ENCODE data around the gene ELFN1.

Gene ELFN1

GRCh38 chr7:1694611-1695511, 24.8 kb downstream of the ELFN1 start:
- no peak for DNase-seq (ENCODE audit: low spot score)

- DNase-seq (ENCODE audit: low spot score), result no peak
Observed at GRCh38 chr7:1695800-1696454, 25.9 kb downstream of the ELFN1 start.

- no peak for DNase-seq (ENCODE audit: low spot score)
Observed at GRCh38 chr7:1696671-1697498, 26.8 kb downstream of the ELFN1 start.

- DNase-seq (ENCODE audit: low spot score), result no peak
Observed at GRCh38 chr7:1697499-1698125, 27.5 kb downstream of the ELFN1 start.

- DNase-seq (ENCODE audit: low spot score), result no peak
Observed at GRCh38 chr7:1698201-1698600, 28.1 kb downstream of the ELFN1 start.

- DNase-seq (ENCODE audit: low spot score), result no peak
Observed at GRCh38 chr7:1698951-1699350, 28.9 kb downstream of the ELFN1 start.

GRCh38 chr7:1700086-1700485, 30.0 kb downstream of the ELFN1 start:
- no peak for DNase-seq (ENCODE audit: low spot score)

GRCh38 chr7:1700536-1701333, 30.7 kb downstream of the ELFN1 start:
- DNase-seq (ENCODE audit: low spot score), result no peak

- DNase-seq (ENCODE audit: low spot score), result no peak
Observed at GRCh38 chr7:1702652-1703051, 32.6 kb downstream of the ELFN1 start.

- DNase-seq (ENCODE audit: low spot score), result no peak
Observed at GRCh38 chr7:1703441-1703840, 33.4 kb downstream of the ELFN1 start.

- no peak for DNase-seq (ENCODE audit: low spot score)
Observed at GRCh38 chr7:1703871-1704810, 34.1 kb downstream of the ELFN1 start.

GRCh38 chr7:1704811-1705738, 35.0 kb downstream of the ELFN1 start:
- DNase-seq (ENCODE audit: low spot score), result no peak

GRCh38 chr7:1705856-1706255, 35.8 kb downstream of the ELFN1 start:
- DNase-seq (ENCODE audit: low spot score), result no peak

GRCh38 chr7:1706381-1706720, 36.3 kb downstream of the ELFN1 start:
- DNase-seq (ENCODE audit: low spot score), result no peak

GRCh38 chr7:1706721-1707613, 36.9 kb downstream of the ELFN1 start:
- DNase-seq (ENCODE audit: low spot score), result no peak

- no peak for DNase-seq (ENCODE audit: low spot score)
Observed at GRCh38 chr7:1707756-1708595, 37.9 kb downstream of the ELFN1 start.

- DNase-seq (ENCODE audit: low spot score), result no peak
Observed at GRCh38 chr7:1708596-1709251, 38.6 kb downstream of the ELFN1 start.
